NCI-H2081 treated with DMSO at 0.1 percent for 48 hours (cell line): Measurements from ENCODE around the gene TRIP13.
"Not testable (repeated sequence)": the region's sequence is repeated elsewhere in the genome, so short reads cannot be mapped to it uniquely, and the experiment has no call there.

ENCODE experiments used
- DNase-seq: peaks from one replicate; lab custom pipeline; 2025; lab: John Stamatoyannopoulos, UW

TRIP13 gene

GRCh38 chr5:937151-937924 lies 44.7 kb downstream of the TRIP13 start:
- DNase-seq: no peak

DNA sequence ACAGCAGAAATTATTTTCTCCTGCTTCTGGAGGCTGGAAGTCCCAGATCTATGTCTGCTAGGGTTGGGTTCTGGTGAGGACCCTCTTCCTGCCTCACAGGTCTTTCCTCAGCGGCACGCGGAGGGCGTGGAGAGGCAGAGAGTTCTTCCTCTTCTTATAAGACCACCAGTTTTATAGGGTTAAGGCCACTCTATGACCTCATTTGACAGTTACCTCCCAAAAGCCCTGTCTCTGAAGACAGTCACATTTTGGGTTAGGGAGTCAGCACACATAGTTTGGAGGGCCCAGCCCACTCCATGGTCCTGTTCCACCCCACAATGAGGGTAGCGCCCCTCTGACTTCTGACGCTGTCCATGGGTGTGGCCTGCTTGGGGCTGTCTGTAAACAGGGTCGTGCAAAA lies 46.7 kb downstream of the TRIP13 start:
- no peak for DNase-seq

GRCh38 chr5:940741-941140 lies 48.1 kb downstream of the TRIP13 start:
- DNase-seq: not testable (repeated sequence)

- no peak for DNase-seq
Measured at GRCh38 chr5:943201-943917, 50.7 kb downstream of the TRIP13 start.

DNA sequence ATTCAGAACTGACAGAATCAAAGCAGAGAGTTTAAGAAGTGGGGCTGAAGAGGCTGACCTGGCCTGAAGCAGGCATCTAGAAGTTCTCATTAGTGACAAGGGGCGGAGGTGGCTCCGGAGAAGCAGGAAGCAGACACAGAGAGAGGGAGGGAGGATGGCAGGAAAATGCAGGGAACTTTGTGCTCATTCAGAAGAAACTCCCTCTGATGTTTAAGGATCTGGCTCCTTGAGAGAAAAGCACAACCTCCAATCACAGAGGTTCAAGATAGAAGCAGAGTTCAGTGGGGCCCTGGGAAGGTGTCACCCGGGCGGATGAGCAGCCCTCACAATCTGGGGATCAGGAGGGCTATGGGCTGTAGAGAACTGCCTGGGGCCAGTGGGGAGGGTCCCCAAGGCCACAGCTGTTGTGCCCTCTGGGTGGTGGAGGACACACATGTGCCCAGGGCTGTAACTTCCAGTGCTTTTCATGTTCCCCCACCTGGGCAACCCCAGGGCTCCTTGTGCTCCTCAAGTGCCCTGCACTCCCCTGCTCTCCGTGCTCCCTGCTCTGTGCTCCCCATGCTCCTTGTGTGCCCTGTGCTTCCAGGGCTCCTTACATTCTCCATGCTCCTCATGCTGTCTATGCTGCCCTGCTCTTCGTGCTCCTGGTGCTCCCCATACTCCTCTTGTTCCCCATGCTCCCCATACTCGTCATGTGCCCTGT lies 51.4 kb downstream of the TRIP13 start:
- DNase-seq: no peak

DNA sequence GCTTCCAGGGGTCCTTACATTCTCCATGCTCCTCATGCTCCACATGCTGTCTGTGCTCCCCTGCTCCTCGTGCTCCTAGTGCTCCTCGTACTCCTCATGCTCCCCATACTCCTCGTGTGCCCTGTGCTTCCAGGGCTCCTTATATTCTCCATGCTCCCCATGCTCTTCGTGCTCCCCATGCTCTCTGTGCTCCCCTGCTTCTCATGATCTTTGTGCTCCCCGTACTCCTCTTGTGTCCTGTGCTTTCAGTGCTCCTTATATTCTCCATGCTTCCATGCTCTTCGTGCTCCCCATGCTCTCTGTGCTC lies 51.9 kb downstream of the TRIP13 start:
- no peak for DNase-seq

GRCh38 chr5:944992-945685 lies 52.5 kb downstream of the TRIP13 start:
- DNase-seq: no peak

DNA sequence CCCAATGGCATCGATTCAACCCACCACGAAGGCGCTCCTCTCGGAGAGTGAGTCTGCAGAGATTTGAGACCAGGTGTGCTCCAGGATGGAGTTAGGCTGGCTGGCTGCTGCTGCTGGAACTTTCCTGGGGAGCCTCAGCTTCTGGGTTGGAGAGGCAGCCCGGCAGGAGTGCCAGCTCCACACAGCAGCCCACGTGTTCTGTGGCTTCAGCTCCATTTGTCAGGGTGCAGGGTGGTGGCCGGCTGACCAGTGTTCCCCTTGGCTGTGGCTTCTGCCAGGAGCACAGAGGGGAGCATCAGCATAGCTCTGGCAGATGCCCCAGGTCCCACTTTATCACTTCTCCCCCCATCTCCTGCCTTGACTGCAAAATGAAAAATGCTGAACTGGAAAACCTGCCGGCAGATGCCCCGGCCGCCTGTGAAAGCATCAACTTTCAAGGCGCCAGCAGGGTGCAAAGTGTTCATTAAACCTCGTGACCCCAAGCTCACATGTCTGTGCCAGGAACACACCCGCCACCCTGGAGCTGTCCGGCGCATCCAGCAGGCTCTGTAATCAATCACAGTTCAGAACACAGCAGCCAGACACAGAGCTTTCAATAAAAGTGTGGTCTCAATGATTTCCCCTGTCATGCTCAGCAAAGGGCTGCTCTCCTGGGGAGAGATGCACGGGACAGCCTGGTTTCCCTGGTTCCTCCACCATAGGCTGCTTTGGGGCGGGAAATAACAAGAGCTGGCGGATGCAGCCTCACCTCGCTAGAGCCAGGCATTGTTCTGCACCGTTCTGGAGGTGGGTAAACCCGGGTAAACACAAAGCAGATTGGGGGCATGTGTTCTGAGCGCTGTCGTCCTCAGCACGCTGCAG lies 53.2 kb downstream of the TRIP13 start:
- DNase-seq: no peak

GRCh38 chr5:946720-947625 lies 54.3 kb downstream of the TRIP13 start:
- DNase-seq: no peak

DNA sequence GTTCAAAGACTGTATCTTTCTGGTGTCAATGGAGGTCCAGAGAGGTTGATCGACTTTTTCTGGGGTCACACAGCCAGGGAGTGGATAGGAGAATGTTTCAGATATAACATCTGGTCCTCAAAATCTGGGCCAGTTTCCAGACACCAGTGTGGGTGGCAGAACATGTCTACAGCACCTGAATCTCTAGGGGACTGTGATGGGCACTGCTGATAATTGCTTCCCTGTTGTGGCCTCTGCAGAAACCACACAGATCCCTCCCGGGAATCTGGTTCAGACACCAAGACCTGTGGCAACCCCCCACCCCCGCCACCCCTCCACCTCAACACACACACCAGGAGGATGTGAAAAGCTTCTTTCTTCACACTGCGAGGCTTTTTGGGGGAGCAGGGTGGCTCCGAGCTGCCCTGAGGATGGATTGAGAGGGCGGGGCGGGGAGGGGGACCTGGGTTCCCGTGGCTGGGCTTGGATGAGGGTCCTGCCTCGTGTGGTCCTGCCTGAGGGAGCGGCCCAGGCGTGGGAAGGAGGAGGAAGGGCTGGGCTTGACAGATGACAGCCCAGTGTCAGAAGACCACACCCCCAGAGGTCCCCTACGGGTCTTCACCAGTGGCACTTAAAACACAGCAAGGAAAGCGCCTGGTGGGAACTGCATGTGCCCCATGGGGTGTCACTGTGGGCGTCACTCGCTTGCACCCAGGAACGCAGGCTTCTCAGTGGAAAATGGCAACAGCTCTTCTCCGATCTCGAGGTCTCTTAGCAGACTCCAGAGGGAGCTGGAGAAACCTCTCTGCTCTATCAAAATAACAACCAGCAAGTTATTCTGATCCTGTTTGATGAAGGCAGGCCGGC lies 55.2 kb downstream of the TRIP13 start:
- no peak for DNase-seq

GRCh38 chr5:948472-949274 lies 56.0 kb downstream of the TRIP13 start:
- no peak for DNase-seq

GRCh38 chr5:949275-949543 lies 56.5 kb downstream of the TRIP13 start:
- DNase-seq: no peak

DNA sequence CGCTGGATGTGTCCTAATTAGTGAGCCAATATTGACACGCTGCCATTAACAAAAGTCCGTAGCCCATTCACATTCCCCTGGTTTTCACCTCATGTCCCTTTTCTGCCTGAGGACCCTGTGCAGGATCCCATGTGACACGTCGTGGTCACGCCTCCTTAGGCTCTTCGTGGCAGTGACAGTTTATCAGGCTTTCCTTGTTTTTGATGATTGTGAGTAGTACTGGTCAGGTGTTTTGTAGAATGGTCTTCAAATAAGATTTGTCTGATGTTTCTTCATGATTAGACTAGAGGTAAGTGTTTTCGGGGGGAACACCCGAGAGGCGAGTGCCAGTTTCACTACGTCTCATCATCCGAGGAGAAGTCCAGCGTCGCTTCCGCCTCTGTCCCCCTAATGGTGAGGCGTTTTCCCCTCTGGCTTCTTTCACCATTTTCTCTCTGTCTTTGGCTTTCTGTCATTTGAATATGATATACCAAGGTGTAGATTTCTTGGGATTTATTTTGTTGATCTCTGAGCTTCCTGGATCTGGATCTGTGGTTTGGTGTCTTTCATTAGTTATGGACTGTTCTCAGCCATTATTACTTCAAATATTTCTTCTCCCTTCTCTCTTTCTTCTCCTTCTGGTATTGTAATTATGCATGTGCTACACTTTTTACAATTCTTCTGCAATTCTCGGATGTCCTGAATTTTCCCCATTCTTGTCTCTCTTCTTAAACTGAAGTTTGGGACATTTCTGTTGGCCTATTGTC lies 57.3 kb downstream of the TRIP13 start:
- DNase-seq: no peak

DNA sequence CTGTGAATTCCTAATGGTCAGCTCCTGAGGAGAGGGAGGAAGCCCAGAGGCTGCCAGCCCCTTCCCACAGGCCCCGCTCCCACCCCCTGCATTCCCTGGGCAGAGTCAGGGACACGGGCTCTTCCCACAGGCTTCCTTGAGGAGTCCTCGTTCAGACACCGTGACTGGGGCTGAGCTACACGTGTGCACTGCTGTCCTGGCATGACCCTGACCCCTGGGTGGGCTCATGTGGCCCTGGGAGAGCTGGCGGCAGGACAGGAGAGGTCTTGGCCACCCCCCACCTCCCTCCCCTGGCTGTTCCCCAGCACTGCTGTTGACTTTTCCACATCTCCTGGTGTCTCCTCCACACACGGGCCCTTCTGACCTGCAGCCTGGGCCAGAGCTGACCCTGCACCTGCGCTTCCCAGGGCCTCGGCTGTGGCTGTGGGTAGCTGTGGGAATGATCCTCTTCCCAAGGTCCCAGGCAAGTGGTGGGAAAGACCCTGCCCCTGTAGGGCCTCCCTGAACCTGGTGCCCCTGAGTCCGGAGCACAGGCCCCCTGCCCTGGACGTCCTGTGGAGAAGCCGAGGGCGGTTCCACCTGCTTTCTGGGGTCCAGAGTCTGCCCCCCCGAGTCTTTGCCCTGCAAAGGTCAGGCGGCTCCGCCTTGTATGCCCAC lies 59.4 kb downstream of the TRIP13 start:
- no peak for DNase-seq

GRCh38 chr5:952597-953271 lies 60.0 kb downstream of the TRIP13 start:
- no peak for DNase-seq

DNA sequence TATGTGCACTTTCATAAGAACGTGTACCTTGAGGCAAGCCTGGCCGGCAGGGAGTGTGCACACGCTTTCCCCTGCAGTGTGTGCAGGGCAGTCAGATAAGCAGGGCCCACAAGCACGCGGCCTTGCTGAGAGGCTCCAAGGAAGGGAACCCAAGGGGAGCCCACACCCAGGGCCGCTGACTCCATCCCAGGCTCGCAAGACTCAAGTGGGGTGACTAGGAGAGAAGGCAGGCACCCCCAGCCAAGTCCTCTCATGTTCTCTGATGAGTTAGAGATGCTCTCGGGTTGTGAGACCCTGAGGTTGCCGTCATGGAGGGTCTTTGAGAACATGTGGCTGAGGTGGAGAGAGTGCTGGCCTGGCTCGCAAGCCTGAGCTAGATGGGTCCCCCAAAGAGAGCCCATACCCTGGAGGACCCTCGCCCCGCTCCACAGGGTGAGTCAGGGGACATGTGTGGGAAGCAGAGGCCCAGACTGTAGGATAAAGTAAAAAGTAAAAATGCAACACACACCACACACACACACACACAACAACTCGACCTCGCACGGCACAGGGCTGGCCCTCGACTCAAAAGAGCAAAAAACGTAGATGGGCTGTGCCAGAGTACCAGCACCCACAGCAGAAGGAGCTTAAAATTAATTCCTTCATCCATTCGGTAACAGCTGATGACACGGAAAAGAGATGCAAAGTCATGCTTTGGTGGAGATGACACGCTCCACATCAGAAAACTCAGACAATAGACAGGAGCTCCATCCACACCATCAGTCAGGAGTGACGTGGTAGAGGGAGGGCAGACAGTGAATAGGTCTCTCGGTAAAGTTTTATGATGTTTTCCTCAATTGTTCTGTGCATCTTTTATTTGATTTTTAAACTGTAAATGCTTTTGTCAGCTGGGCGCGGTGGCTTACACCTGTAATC lies 61.1 kb downstream of the TRIP13 start:
- DNase-seq: no peak
